HG02938 (cell line): ENCODE measurements around the gene NUP58.
"Not testable (repeated sequence)": the region's sequence is repeated elsewhere in the genome, so short reads cannot be mapped to it uniquely, and the experiment has no call there.

Source experiments
- ATAC-seq: cut with Tn5 transposase; IDR thresholded peaks from one replicate; pipeline ENCODE4 v1.9.1; 2021; ENCODE audit warnings: mild to moderate bottlenecking, moderate library complexity; ENCODE audit not compliant: unreplicated experiment

NUP58 gene

DNA sequence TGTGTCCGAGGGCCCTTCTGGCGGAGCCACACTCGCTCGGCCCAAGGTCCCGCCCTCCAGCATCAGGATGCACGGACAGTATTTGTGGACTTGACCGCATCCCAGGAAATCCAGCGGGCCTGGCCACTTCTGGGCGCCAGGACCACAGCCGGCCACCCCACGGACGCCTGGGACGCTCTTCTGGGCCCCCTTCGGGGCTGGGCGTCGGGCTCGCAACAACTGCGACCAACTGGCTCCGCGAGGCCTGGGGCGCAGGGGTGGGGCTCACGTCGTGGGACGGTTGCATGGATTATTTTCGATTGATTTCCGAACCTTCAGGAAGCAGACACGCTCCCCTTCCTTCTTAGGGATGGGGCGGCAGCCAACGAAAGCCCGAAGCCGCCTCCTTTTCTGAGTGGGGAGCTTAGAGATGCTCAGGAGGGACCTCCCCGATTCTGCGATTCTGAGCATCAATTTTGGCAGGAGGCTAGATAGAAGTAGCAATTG is 521 bp upstream of the NUP58 start:
- peak; percentile 32 for ATAC-seq

DNA sequence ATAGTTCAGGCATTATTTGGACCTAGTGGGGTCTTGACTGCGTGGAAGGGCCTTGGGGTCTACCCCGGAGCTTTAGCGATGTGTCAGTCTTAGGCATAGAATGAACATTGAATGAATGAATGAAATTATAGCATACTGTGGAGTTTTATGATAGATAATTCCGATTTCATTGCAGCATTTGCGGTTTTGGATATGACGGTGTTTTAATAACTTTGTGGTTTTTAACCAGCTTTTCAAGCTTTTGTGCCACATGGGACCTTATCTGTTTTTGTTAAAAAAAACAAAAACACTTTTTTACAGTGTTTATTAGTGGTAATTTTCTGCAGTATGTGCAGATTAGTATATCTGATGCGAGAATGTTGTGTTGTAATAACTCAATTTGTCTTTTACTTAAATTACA is 696 bp downstream of the NUP58 start:
- no peak for ATAC-seq

DNA sequence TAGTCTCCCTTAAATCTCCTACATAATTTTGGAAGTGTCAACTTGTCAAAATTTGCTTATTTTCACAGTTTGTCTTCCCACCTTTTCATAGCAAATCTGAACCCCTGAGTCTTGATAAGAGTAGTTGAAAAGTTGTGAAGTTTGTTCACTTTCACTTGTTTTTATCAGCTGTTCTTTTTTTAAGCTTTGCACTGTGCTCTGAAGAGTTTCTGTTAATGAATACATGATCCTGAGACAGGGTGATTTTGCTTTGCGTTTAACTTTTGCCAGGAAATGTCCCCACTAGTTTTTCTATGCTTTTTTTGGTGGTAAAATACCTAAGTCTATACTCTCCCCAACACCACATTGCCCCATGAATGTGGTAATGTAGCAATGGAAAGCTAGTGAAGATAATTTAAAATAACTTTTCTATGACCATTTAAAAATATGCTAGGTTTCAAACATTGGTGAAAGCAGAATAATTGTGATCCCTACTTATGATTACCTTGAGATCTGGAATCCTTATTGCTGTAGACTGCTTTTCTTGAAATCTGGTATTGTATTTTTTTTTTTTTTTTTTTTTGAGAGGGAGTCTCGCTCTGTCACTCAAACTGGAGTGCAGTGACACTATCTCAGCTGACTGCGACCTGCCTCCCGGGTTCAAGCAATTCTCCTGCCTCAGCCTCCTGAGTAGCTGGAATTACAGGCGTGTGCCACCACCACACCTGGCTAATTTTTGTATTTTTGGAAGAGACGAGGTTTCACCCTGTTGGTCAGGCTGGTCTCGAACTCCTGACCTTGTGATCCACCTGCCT is 5.4 kb downstream of the NUP58 start:
- no peak for ATAC-seq

DNA sequence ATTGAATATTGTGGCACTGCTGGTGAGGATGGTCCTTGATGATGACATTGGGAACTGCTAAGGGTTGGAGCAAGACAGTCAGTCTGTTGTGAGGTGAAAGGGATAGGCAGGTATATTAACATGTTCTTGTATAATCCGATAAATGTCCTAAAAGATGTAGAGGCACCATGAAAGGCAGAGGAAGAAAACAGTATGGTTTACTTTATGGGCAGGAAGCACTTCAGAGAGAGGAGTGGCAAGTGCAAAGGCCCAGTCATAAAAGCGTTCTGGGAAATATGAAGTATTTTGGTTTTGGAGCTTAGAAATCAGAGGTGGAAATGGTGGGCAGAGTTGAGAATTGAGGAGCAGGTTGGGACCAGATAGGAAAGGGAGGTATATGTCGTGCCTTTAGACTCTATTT is 9.5 kb downstream of the NUP58 start:
- no peak for ATAC-seq

DNA sequence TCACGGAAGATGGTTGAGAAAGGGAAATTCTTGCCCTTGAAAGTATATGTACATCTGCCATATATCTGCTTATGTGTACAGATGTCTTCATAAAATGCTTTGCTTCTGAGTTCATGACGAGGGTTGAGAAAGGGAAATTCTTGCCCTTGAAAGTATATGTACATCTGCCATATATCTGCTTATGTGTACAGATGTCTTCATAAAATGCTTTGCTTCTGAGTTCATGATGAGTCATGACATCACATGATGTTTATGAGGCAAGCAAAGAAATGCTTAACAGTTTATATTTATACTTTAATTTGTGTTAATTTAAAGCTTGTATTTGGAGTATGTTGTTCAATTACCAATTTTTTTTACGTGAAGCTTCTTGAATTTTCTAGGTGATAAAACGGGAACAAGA is 17.5 kb downstream of the NUP58 start:
- not testable (repeated sequence) for ATAC-seq

DNA sequence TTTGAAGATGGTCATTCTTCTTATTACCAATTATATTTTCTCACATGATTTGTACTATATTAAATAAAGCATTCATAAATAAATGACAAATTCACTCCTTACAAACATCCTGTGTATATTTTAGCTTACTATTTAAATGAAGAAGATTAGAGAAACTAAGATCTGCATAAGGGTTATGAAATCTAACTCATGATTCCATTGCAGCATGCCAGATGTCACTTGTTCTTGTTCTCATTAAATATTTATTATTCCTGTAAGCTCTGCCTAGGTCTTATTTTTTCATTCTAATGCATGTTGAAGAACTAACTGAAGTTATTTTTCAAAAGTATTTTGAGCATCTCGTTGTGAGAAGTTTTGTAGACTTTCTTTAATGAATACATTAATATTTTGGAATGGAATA is 18.3 kb downstream of the NUP58 start:
- no peak for ATAC-seq

DNA sequence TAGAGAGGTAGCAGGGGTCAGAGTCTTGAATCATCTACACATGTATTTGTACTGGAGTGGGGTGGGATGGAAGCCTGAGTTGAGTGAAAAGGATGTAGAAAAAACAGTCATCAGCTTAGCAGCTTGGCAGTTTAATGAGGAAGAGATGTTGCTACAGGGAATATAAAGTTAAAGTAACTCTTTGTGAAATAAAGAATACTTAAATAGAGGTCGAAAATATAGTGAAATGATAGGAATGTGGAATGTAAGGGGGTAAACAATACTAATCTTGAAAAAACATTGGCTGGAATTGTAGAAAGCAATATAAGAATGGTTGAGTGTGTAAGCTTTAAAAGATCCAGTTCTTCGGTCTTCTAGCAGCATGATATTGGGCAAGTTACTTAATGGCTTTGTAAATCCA is 22.7 kb downstream of the NUP58 start:
- ATAC-seq, result no peak

DNA sequence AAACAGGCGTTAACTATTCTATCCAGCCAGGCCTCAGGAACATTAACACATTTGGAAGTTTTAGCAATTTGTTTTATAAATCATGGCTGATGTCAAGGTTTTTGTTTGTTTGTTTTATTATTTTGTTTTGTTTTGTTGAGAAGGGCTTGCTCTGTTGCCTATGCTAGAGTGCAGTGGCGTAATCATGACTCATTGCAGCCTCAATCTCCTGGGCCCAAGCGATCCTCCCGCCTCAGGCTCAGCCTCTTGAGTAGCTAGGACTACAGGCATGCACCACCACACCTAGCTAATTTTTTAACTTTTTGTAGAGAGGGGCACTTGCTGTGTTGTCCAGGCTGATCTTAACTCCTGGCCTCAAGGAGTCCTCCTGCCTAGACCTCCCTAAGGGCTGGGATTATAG is 28.3 kb downstream of the NUP58 start:
- no peak for ATAC-seq

DNA sequence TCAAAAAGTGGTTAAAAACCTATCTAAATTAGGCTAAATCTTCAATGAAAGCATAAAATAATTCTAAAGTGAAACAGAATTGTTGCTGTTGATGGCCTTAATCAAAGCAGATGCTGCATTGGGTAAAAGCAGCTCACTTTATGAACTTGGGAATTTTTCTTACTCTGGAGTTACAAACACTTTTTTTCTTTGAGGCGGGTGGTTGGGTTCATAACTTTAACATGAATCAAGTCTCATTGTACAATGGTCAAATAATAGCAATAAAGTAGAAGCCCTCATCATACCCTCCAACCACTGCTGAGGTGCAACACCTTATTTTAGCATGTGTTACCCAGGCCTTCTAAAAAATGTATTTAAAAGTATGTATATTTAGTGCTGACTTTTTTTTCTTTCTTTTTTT is 29.1 kb downstream of the NUP58 start:
- ATAC-seq, result no peak

DNA sequence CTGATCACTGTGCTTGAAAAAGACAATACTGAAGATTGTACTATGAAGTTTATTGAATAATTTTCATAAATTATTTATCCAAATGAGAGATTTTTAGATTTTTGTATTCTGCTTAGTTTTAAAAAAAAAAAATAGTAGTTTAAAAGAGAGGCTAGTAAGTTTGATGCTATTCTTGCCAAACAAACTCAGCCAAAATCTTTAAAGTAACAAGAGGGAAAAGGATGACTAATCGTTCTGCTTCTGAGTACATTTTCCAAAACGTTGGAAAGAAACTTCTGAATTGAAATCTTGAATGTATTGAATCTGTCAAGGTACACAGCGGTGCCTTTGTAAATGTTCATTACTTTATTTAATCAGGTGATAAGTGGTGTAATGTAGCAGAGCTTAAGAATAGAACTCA is 34.4 kb downstream of the NUP58 start:
- ATAC-seq, result no peak

DNA sequence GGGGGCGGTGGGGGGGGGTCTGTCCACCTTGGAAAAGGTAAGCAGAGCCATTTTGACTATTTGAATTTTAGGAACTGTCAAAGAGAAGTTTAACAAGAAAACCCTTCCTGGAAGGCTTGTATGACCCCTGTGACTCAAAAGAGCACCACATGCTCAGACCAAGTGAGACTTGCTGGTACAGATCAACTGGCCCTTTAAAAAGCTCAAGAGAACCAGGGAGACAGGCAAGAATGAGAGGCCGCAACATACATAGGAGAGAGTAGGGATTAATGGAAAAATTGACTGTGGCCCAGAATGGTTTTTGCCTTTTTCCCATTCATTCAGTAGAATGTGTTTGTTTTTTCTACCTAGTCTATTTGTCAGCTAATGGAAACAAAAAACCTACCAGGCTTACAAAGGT is 44.2 kb downstream of the NUP58 start:
- ATAC-seq, result no peak

DNA sequence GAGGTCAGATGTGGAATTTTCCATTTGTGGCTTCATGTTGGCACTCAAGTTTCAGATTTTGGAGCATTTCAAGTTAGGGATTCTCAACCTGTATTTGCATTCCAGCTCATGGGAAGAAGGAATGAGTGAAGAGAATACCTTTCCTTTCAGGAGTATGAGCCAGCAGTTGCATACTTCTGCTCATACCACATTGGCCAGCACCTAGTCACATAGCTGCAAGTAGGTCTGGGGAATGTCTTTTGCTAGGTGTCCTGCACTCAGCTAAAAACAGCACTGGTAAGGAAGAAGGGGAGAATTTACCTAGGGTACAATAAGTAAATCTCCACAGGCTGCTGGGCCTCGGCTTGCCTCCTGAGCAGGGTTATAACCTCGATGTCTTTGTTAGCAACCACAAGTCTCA is 45.7 kb downstream of the NUP58 start:
- ATAC-seq, result no peak

DNA sequence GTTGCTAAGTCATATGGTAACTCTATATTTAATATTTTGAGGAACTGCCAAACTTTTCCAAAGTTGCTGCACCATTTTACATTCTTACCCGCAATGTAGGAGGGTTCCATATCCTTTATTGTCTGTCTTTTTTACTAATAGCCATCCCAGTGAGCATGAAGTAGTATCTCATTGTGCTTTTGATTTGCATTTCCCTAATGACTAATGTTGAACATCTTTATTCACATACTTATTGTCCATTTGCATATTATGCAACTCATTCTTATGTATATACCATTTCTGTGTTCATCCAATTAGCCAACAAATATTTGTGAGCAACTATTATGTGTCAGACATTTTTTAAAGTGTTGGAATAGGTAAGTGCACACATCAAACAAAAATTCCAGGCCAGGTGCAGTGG is 50.0 kb downstream of the NUP58 start:
- no peak for ATAC-seq

DNA sequence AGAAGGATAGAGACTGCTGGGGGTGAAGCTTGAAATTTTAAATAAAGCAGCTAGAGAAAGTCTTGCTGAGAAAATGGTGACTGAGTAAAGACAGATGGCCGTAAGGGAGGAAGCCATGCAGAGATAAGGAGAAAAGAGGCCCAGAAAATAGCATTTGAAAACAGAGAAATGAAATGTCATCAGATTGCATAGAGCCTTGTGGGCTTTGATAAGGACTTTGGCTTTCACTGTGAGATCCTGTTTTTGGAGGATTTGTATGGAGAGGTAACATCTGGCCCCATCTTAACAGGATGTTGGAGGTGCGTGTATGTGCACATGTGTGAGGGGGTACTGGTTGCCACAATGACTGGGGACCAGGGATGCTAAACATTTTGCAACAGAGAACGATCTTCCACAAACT is 50.8 kb downstream of the NUP58 start:
- ATAC-seq, result no peak

DNA sequence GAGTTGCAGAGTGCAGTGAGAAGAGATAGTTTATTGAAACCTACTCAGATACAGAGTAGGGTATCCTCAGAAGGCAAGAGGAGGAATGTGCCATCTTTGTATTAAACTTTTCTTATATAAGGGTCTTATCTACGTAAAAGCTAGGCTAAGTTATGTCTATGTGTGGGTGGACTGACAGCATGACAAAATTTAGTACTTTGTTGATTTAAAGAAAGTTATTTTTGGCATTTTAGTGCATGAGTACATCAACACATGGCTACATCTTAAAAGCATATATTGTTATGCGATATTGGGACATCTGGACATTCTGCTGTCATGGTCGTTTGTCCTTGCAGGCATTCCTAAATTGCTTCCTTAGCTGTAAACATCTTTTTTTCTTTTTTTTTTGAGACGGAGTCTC is 51.4 kb downstream of the NUP58 start:
- ATAC-seq, result no peak

DNA sequence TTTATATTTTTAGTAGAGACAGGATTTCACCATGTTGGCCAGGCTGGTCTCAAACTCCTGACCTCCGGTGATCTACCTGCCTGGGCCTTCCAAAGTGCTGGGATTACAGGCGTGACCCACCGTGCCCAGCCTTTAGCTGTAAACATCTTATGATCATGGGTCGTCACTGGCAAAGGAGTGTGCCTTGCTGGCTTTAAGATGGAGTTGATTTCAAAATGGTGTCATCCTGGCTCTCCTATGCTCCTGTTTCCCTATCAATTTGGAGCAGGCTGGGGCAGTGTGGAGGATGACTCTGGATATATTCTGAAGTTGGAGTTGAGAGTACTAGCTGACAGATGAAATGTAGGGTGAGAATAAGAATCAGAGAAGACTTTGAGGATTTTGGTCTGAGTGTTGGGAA is 51.9 kb downstream of the NUP58 start:
- no peak for ATAC-seq

DNA sequence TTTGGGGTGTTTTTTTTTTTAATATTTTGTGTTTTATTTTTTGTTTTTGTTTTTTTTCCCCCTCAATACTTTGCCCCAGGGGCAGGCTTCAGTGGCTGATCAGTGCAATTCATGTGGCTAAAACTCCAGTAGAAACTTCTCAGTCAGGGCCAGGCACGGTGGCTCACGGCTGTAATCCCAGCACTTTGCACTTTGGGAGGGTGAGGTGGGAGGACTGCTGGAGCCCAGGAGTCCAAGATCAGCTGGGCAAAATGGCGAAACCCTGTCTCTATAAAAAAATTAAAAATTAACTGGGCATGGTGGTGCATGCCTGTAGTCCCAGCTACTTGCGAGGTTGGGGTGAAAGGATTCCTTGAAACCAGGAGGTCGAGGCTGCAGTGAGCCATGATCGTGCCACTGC is 53.0 kb downstream of the NUP58 start:
- ATAC-seq, result no peak

DNA sequence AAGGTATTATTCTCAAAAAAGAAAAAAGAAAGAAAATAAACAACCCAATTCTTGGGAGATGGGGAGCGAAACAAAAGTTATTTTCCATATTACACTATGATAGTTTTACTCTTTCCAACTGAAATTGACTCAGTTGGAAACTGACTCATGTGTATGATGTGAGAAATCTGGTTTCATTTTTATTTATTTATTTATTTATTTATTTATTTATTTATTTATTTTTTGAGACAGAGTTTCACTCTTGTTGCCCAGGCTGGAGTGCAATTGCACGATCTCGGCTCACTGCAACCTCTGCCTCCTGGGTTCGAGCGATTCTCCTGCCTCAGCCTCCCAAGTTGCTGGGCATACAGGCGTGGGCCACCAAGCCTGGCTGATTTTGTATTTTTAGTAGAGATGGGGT is 59.0 kb downstream of the NUP58 start:
- ATAC-seq, result not testable (repeated sequence)

DNA sequence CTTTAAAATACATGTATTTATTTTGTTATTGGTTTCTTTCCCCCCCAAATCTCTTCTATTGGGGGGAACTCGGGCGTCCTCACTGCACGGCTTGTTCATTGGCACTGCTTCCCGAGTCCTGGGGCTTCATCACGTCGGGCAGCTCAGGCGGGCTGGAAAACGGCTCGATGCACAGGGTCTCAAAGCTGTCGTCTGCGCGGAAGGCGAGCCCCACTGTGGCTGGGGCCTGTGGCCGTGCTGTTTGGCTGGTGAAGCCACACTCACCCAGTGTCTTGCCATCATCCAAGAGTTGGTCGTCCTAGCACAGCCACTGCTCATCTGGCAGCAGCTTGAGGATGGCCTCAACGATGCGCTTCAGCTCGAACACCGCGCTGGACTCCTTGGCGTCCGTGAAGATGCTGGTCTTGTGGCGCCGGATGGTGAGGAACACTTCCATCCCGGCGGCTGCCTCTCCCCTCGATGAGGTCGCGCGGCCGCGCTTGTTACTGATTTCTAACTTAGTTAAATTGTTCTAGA is 64.4 kb downstream of the NUP58 start:
- ATAC-seq, result no peak

DNA sequence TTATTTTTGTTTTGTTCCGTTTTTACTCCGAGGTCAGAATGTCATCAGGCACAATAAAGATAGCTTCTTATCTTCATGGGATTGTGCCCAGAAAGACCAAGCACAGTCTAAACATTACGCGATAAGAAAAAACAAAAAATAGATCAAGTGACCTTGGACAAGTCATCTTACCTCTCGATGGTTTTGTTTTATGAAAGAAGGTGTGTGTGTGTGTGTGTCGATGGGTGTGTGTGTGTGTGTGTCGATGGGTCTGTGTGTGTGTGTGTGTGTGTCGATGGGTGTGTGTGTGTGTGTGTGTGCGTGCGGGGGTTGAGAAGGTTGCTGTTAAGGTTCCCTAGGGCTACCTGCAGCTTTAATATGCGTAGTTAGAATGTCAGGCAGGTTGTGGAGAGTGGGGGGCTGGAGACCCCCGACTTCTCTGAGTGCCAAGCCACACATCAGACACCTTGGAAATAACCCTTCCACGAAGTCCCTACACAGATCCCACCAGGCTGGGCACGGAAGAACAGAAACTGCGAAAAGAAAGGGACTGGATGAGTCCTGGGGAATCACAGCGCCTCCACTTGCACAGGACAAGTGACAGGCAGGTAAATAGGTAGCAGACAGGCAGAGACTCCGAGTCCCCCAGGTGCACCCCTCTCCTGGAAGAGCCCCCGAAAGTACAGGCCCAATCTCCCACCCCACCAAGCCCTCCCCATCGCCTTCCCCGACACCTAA is 69.9 kb downstream of the NUP58 start:
- ATAC-seq, result no peak

DNA sequence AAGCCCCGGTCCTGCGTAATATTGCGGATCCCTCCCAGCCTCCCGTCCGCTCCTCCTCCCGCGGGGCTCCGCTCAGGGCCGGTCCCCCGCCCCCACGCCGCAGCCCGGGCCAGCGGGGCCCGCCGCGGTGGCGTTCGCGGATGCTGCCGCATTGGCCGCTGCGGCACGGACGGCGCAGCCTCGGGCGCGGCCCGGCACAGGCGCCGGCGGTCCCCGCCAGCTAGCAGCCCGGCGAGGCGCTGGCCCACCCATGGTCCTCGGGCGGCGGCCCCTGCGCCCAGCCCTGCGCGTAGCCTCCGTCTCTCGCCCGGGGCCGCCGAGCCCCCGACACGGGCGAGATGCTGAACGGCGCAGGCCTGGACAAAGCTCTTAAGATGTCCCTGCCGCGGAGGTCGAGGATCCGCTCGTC is 70.5 kb downstream of the NUP58 start, which contains the start of gene ATP8A2:
TSS of gene ATP8A2 (plus strand) at position 100 of the 409 bp plus-strand sequence. CDS start at position 339, 239 bp downstream.
- ATAC-seq, result no peak
